Natural killer cell (primary cell): ENCODE data around the gene HNRNPF. TPM values are rescaled to one million over a fixed set of nuclear protein-coding genes. Genes with fewer than 3 reads are reported as not detected.
A peak's percentile ranks its signal among the peaks of the same experiment; 100 is the strongest.

Experiments used
- ATAC-seq, 3 donors: fragments of 150-1000 bp in 2 of 3; fragments of 200-7000 bp in 1 of 3; cut with Tn5 transposase; 1 replicate in 1 of 3; 2 replicates in 2 of 3; pipeline ENCODE4 v1.10.0; 2021; ENCODE audit warnings: mild to moderate bottlenecking in 2 of 3, moderate library complexity in 2 of 3
- DNase-seq, 2 donors: peaks; one replicate each; pipeline versions ENCODE4 v3.0.0 to v3.0.0-alpha.2; 2013 to 2021; ENCODE audit warnings: mixed read lengths in 1 of 2
- H3K27ac ChIP-seq: one replicate; pipeline ENCODE4 v1.5.1; 2013; ENCODE audit warnings: mild to moderate bottlenecking, low read length
- H3K27me3 ChIP-seq: one replicate; pipeline ENCODE4 v1.6.1; 2013; ENCODE audit warnings: low read length; ENCODE audit not compliant: control insufficient read depth, insufficient read depth
- H3K36me3 ChIP-seq: one replicate; pipeline ENCODE4 v1.6.1; 2013; ENCODE audit warnings: low read length; ENCODE audit not compliant: control insufficient read depth, insufficient read depth
- H3K4me1 ChIP-seq: one replicate; pipeline ENCODE4 v1.6.1; 2013; ENCODE audit warnings: low read length; ENCODE audit not compliant: control insufficient read depth, insufficient read depth
- H3K4me3 ChIP-seq: one replicate; pipeline ENCODE4 v1.5.1; 2013; ENCODE audit warnings: low read length
- H3K9me3 ChIP-seq: one replicate; pipeline ENCODE4 v1.6.1; 2013; ENCODE audit warnings: low read length; ENCODE audit not compliant: control insufficient read depth, insufficient read depth
- H3K27ac Mint-ChIP-seq, 2 donors: one replicate each; pipeline ENCODE4 v1.8.0; 2022; ENCODE audit warnings: mild to moderate bottlenecking in 2 of 2, mixed read lengths in 2 of 2, moderate library complexity in 1 of 2
- H3K27me3 Mint-ChIP-seq, 2 donors: one replicate each; pipeline ENCODE4 v1.8.0; 2022; ENCODE audit warnings: low read depth in 2 of 2, mixed read lengths in 2 of 2
- H3K36me3 Mint-ChIP-seq: one replicate; pipeline ENCODE4 v1.8.0; 2022; ENCODE audit warnings: mixed read lengths
- H3K4me1 Mint-ChIP-seq, 2 donors: one replicate each; pipeline ENCODE4 v1.8.0; 2022; ENCODE audit warnings: mixed read lengths in 2 of 2
- H3K4me3 Mint-ChIP-seq: one replicate; pipeline ENCODE4 v1.8.0; 2022; ENCODE audit warnings: mild to moderate bottlenecking, moderate library complexity, mixed read lengths
- H3K9me3 Mint-ChIP-seq, 2 donors: one replicate each; pipeline ENCODE4 v1.8.0; 2022; ENCODE audit warnings: mixed read lengths in 2 of 2
- CTCF ChIP-seq: fragments of 200-600 bp; IDR thresholded peaks from one replicate; pipeline ENCODE4 v1.8.0; 2022; ENCODE audit warnings: antibody characterized with exemption
- whole genome bisulfite sequencing: methylation state at CpG from one replicate; pipeline ENCODE4 v1.1.7; 2013; ENCODE audit warnings: missing lambda C conversion rate; ENCODE audit not compliant: insufficient coverage; 5-methylcytosine and 5-hydroxymethylcytosine counted together
- intact Hi-C: fragments of 100-400 bp; cut with micrococcal nuclease; formaldehyde crosslinking; loops from one replicate; pipeline ENCODE4 v1.14.2; 2022
- total RNA-seq, 4 donors: library from RNA; stranded (reverse); fragments of 120-200 nt in 1 of 4; gene quantifications; one replicate each; pipeline versions ENCODE4 v1.2.3 to v1.2.4, GENCODE V29; 2013 to 2022

The HNRNPF gene
- total RNA-seq, 3 donors from 2014 or later (not counting 1 experiment from before 2014, with no cell fraction given) = 122 to 160 (median 125) TPM

- H3K4me1 Mint-ChIP-seq = peaks cover 65 to 66% of the 10 kb centered on the region in 2 donors
- Histone ChIP-seq H3K27me3 (no peaks in the 10 kb centered on the region), H3K27ac (no peak overlapping the region), H3K4me1 (peaks cover 24% of the 10 kb centered on the region), H3K9me3 (no peaks in the 10 kb centered on the region), H3K36me3 (peaks cover 91% of the 10 kb centered on the region), H3K4me3 (no peak overlapping the region)
- ATAC-seq (no peak), DNase-seq (no peak)
- H3K4me3 Mint-ChIP-seq = no peak overlapping the region
- peaks cover 40% of the 10 kb centered on the region for H3K36me3 Mint-ChIP-seq
- 82% methylated on average over 3 of the region's 3 CpGs for WGBS
- TF ChIP-seq CTCF = no peak
- peak overlapping the region; percentile 98 to 99 for H3K27ac Mint-ChIP-seq
- no peaks in the 10 kb centered on the region for H3K27me3 Mint-ChIP-seq
- H3K9me3 Mint-ChIP-seq = no peaks in the 10 kb centered on the region
- intact Hi-C loops = no loop called here
Measured at GRCh38 chr10:43389867-43390266, 19.1 kb downstream of the HNRNPF start.

- Mint-ChIP-seq H3K4me1 (peaks cover 48 to 51% of the 10 kb centered on the region in 2 donors), H3K9me3 (no peaks in the 10 kb centered on the region), H3K36me3 (peaks cover 27% of the 10 kb centered on the region), H3K27me3 (no peaks in the 10 kb centered on the region), H3K27ac (peak overlapping the region; percentile 98 to 99), H3K4me3 (no peak overlapping the region)
- intact Hi-C loops = no loop called here
- Histone ChIP-seq H3K36me3 (peaks cover 77% of the 10 kb centered on the region), H3K27ac (peak overlapping the region; percentile 53), H3K27me3 (no peaks in the 10 kb centered on the region), H3K4me3 (no peak overlapping the region), H3K4me1 (peaks cover 17% of the 10 kb centered on the region), H3K9me3 (no peaks in the 10 kb centered on the region)
- 17% methylated on average over 3 of the region's 5 CpGs for WGBS
- no peak for ATAC-seq
- DNase-seq = no peak
- no peak for TF ChIP-seq CTCF
Measured at GRCh38 chr10:43387678-43388032, 21.3 kb downstream of the HNRNPF start.

- Mint-ChIP-seq H3K4me1 (peaks cover 44 to 48% of the 10 kb centered on the region in 2 donors), H3K27me3 (no peaks in the 10 kb centered on the region), H3K36me3 (peaks cover 23% of the 10 kb centered on the region), H3K4me3 (no peak overlapping the region), H3K9me3 (no peaks in the 10 kb centered on the region), H3K27ac (peak overlapping the region; percentile 98 to 99)
- no peak for DNase-seq
- no peaks in the 10 kb centered on the region for H3K27me3 ChIP-seq
- no peak for TF ChIP-seq CTCF
- ATAC-seq = no peak
- H3K27ac ChIP-seq = peak overlapping the region; percentile 53
- no peak overlapping the region for H3K4me3 ChIP-seq
- H3K9me3 ChIP-seq = no peaks in the 10 kb centered on the region
- intact Hi-C loops = no loop called here
- 95% methylated on average over 29 of the region's 29 CpGs for WGBS
- H3K36me3 ChIP-seq = peaks cover 72% of the 10 kb centered on the region
- peaks cover 17% of the 10 kb centered on the region for H3K4me1 ChIP-seq
Measured at GRCh38 chr10:43386981-43387677, 21.9 kb downstream of the HNRNPF start.

- peaks cover 66% of the 10 kb centered on the region for H3K36me3 ChIP-seq
- no peak overlapping the region for H3K27ac ChIP-seq
- H3K36me3 Mint-ChIP-seq = peaks cover 23% of the 10 kb centered on the region
- ATAC-seq (no peak), DNase-seq (no peak)
- intact Hi-C loops = no loop called here
- H3K27me3 Mint-ChIP-seq = no peaks in the 10 kb centered on the region
- H3K4me3 ChIP-seq = no peak overlapping the region
- WGBS = 90% methylated on average over 4 of the region's 4 CpGs
- H3K27ac Mint-ChIP-seq = peak overlapping the region; percentile 98 to 99
- peaks cover 17% of the 10 kb centered on the region for H3K4me1 ChIP-seq
- no peak for TF ChIP-seq CTCF
- H3K27me3 ChIP-seq = no peaks in the 10 kb centered on the region
- peaks cover 41 to 44% of the 10 kb centered on the region in 2 donors for H3K4me1 Mint-ChIP-seq
- H3K9me3 Mint-ChIP-seq = no peaks in the 10 kb centered on the region
- no peak overlapping the region for H3K4me3 Mint-ChIP-seq
- H3K9me3 ChIP-seq = no peaks in the 10 kb centered on the region
Measured at GRCh38 chr10:43386549-43386948, 22.4 kb downstream of the HNRNPF start.
